GM23338 (cell line): ENCODE results near the gene DYRK1A. TPM values are rescaled to one million over a fixed set of nuclear protein-coding genes. Genes with fewer than 3 reads are reported as not detected.

Experiments
- ATAC-seq: fragments of 200-7000 bp; cut with Tn5 transposase; 3 replicates; pipeline ENCODE4 v1.9.1; 2020
- DNase-seq: peaks from one replicate; pipeline ENCODE4 v3.0.0-alpha.2; 2015; ENCODE audit warnings: low spot score
- H2AFZ ChIP-seq: fragments of 200-600 bp; sonication (generic); 2 replicates; pipeline ENCODE4 v1.8.0; 2016; ENCODE audit warnings: antibody characterized with exemption, mild to moderate bottlenecking, moderate library complexity
- H3F3A ChIP-seq: fragments of 200-600 bp; sonication (generic); replicated peaks from 2 replicates; pipeline ENCODE4 v1.8.0; 2017; ENCODE audit warnings: antibody characterized with exemption, mixed run types, low read depth
- H3K27ac ChIP-seq: fragments of 200-600 bp; sonication (generic); 2 replicates; pipeline ENCODE4 v1.6.1; 2016; ENCODE audit warnings: low read depth
- H3K27me3 ChIP-seq: fragments of 200-600 bp; sonication (generic); 2 replicates; pipeline ENCODE4 v1.8.0; 2016; ENCODE audit warnings: mild to moderate bottlenecking, mixed run types, moderate library complexity; ENCODE audit not compliant: insufficient read depth
- H3K36me3 ChIP-seq: fragments of 200-600 bp; sonication (generic); 2 replicates; pipeline ENCODE4 v1.8.0; 2016; ENCODE audit warnings: mild to moderate bottlenecking; ENCODE audit not compliant: insufficient read depth
- H3K4me1 ChIP-seq: fragments of 200-600 bp; sonication (generic); 2 replicates; pipeline ENCODE4 v1.8.0; 2016; ENCODE audit warnings: mild to moderate bottlenecking, moderate library complexity; ENCODE audit not compliant: insufficient read depth
- H3K4me2 ChIP-seq: fragments of 200-600 bp; sonication (generic); 2 replicates; pipeline ENCODE4 v1.7.1; 2017; ENCODE audit warnings: mixed run types
- H3K4me3 ChIP-seq: fragments of 200-600 bp; sonication (generic); 2 replicates; pipeline ENCODE4 v1.6.1; 2016; ENCODE audit warnings: mixed run types
- H3K79me2 ChIP-seq: fragments of 200-600 bp; sonication (generic); replicated peaks from 2 replicates; pipeline ENCODE4 v1.8.0; 2017; ENCODE audit warnings: mild to moderate bottlenecking; ENCODE audit not compliant: insufficient read depth
- H3K9me2 ChIP-seq: fragments of 200-600 bp; sonication (generic); 2 replicates; pipeline ENCODE4 v1.8.0; 2017; ENCODE audit not compliant: insufficient read depth
- H4K20me1 ChIP-seq: fragments of 200-600 bp; sonication (generic); replicated peaks from 2 replicates; pipeline ENCODE4 v1.8.0; 2017; ENCODE audit warnings: mild to moderate bottlenecking; ENCODE audit not compliant: insufficient read depth
- H3K27ac Mint-ChIP-seq: 2 replicates; pipeline ENCODE4 v1.8.0; 2020; ENCODE audit warnings: inconsistent platforms, mild to moderate bottlenecking, moderate library complexity, mixed read lengths
- H3K27me3 Mint-ChIP-seq: 3 replicates; pipeline ENCODE4 v1.8.0; 2022; ENCODE audit warnings: low read depth, mild to moderate bottlenecking, moderate library complexity, mixed read lengths, inconsistent platforms; ENCODE audit not compliant: insufficient read depth, poor library complexity
- H3K36me3 Mint-ChIP-seq: 3 replicates; pipeline ENCODE4 v1.8.0; 2021; ENCODE audit warnings: low read depth, mild to moderate bottlenecking, inconsistent platforms, moderate library complexity, mixed read lengths
- H3K4me1 Mint-ChIP-seq: 3 replicates; pipeline ENCODE4 v1.8.0; 2020; ENCODE audit warnings: mild to moderate bottlenecking, inconsistent platforms, mixed read lengths
- H3K4me3 Mint-ChIP-seq: 3 replicates; pipeline ENCODE4 v1.8.0; 2021; ENCODE audit warnings: moderate library complexity, mild to moderate bottlenecking, inconsistent platforms, mixed read lengths
- H3K9me3 Mint-ChIP-seq: 3 replicates; pipeline ENCODE4 v1.8.0; 2020; ENCODE audit warnings: moderate library complexity, mild to moderate bottlenecking, inconsistent platforms, mixed read lengths
- CREB1 ChIP-seq: fragments of 250-450 bp; sonication (Bioruptor Pico); IDR thresholded peaks from 2 replicates; pipeline ENCODE4 v1.5.0; 2020; ENCODE audit warnings: low read depth, mild to moderate bottlenecking, moderate library complexity
- EZH2 ChIP-seq: fragments of 200-600 bp; sonication (generic); IDR thresholded peaks from one replicate; pipeline ENCODE4 v1.8.0; 2017; ENCODE audit warnings: antibody characterized with exemption, mild to moderate bottlenecking, low read depth; ENCODE audit not compliant: unreplicated experiment
- EZH2phosphoT487 ChIP-seq: fragments of 200-600 bp; sonication (generic); IDR thresholded peaks from one replicate; pipeline ENCODE4 v1.8.1; 2018; ENCODE audit warnings: antibody characterized with exemption; ENCODE audit not compliant: unreplicated experiment
- JUNB ChIP-seq: IDR thresholded peaks from one replicate; pipeline ENCODE4 v1.6.1; 2016; ENCODE audit warnings: antibody characterized with exemption; ENCODE audit not compliant: unreplicated experiment
- NANOG ChIP-seq: IDR thresholded peaks from 2 replicates; pipeline ENCODE4 v1.6.1; 2016; ENCODE audit warnings: antibody characterized with exemption, borderline replicate concordance
- POLR2AphosphoS5 ChIP-seq: IDR thresholded peaks from 2 replicates; pipeline ENCODE4 v1.6.1; 2016; ENCODE audit warnings: antibody characterized with exemption, low read depth
- STAT1 ChIP-seq: IDR thresholded peaks from one replicate; pipeline ENCODE4 v1.6.1; 2016; ENCODE audit warnings: antibody characterized with exemption; ENCODE audit not compliant: unreplicated experiment
- ZNF114 ChIP-seq: fragments of 250-450 bp; sonication (Bioruptor Pico); IDR thresholded peaks from 2 replicates; pipeline ENCODE4 v1.5.0; 2020; ENCODE audit warnings: mild to moderate bottlenecking, moderate library complexity
- polyA plus RNA-seq: library from polyadenylated mRNA; unstranded; fragments of >200 nt; fragmentation: Nextera tagmentation; extraction: Ambion mirVana; gene quantifications from 2 replicates; pipeline ENCODE4 v1.2.1, GENCODE V29; 2016
- total RNA-seq: library from RNA; depleted of rRNA; stranded (reverse); fragments of >200 nt; shearing (Covaris generic); gene quantifications from 2 replicates; pipeline ENCODE4 v1.2.3, GENCODE V29; 2014
- TF ChIP-seq, protein P1 (sequence below): IDR thresholded peaks from one replicate; pipeline ENCODE4 v1.6.1; 2018; ENCODE audit warnings: antibody characterized with exemption; ENCODE audit not compliant: unreplicated experiment
- TF ChIP-seq, protein P2 (sequence below): IDR thresholded peaks from 2 replicates; pipeline ENCODE4 v1.6.1; 2016; ENCODE audit warnings: antibody characterized with exemption
- TF ChIP-seq, protein P3 (sequence below), 2 experiments: fragments of 200-600 bp in 1 of 2; sonication (generic) in 1 of 2; conservative IDR thresholded peaks; 2 replicates each; pipeline versions ENCODE4 v1.5.1 to v1.6.1; 2016 to 2017; ENCODE audit warnings: antibody characterized with exemption in 2 of 2, low read depth in 2 of 2, mild to moderate bottlenecking in 2 of 2, moderate library complexity in 1 of 2

The DYRK1A gene
- total and polyA plus RNA-seq, 2 experiments from 2014 or later, result 10.3 to 84.7 TPM

DNA sequence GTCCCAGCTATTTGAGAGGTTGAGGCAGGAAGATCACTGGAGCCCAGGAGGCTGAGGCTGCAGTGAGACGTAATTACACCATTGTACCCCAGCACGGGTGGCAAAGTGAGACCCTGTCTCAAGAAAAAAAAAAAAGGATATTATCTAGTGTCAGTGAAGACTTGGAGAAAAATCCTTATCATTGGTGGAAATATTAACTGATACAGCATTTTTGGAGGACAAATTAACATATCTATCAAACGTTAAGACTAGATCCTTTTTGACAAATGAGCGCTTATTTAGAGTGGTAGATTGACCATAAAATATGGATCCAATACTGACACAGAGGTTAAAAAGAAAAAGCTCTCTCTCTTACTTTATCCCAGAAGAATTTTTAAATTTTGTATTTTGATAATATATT, 35.2 kb upstream of the DYRK1A start:
- TF ChIP-seq CREB1 (CRISPR knock-in tag), result no peak
- TF ChIP-seq JUNB, result no peak
- TF ChIP-seq EZH2phosphoT487, result no peak
- TF ChIP-seq, protein P1, sequence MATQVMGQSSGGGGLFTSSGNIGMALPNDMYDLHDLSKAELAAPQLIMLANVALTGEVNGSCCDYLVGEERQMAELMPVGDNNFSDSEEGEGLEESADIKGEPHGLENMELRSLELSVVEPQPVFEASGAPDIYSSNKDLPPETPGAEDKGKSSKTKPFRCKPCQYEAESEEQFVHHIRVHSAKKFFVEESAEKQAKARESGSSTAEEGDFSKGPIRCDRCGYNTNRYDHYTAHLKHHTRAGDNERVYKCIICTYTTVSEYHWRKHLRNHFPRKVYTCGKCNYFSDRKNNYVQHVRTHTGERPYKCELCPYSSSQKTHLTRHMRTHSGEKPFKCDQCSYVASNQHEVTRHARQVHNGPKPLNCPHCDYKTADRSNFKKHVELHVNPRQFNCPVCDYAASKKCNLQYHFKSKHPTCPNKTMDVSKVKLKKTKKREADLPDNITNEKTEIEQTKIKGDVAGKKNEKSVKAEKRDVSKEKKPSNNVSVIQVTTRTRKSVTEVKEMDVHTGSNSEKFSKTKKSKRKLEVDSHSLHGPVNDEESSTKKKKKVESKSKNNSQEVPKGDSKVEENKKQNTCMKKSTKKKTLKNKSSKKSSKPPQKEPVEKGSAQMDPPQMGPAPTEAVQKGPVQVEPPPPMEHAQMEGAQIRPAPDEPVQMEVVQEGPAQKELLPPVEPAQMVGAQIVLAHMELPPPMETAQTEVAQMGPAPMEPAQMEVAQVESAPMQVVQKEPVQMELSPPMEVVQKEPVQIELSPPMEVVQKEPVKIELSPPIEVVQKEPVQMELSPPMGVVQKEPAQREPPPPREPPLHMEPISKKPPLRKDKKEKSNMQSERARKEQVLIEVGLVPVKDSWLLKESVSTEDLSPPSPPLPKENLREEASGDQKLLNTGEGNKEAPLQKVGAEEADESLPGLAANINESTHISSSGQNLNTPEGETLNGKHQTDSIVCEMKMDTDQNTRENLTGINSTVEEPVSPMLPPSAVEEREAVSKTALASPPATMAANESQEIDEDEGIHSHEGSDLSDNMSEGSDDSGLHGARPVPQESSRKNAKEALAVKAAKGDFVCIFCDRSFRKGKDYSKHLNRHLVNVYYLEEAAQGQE, result no peak
- no peak for TF ChIP-seq POLR2AphosphoS5
- Mint-ChIP-seq H3K4me3 (no peak overlapping the region), H3K27me3 (no peaks in the 10 kb centered on the region), H3K36me3 (no peaks in the 10 kb centered on the region), H3K27ac (no peak overlapping the region), H3K9me3 (no peaks in the 10 kb centered on the region), H3K4me1 (no peaks in the 10 kb centered on the region)
- Histone ChIP-seq H3F3A (0 out of 2 replicates have a peak, but pooled peaks cover 3% of the 10 kb centered on the region), H3K79me2 (no peaks in the 10 kb centered on the region), H3K27me3 (no peaks in the 10 kb centered on the region), H3K4me1 (no peaks in the 10 kb centered on the region), H2AFZ (no peak overlapping the region), H3K27ac (no peak overlapping the region), H3K9me2 (no peaks in the 10 kb centered on the region; the same call in 1 of the 2 replicates), H4K20me1 (no peaks in the 10 kb centered on the region), H3K4me2 (no peak overlapping the region), H3K4me3 (no peak overlapping the region), H3K36me3 (no peaks in the 10 kb centered on the region)
- ATAC-seq (no peak), DNase-seq (no peak)

DNA sequence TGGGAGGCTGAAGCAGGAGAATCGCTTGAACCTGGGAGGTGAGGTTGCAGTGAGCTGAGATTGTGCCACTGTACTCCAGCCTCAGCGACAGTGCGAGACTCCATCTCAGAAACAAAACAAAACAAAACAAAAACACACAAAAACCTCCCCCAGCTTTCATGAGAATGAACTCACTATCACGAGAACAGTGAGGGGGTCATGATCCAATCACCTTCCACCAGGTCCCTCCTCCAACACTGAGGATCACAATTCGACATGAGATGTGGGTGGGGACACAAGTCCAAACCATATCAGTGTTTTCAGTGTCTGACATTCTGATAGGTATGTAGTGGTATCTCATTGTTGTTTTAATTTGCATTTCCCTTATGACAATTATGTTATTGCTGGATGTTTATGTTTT, 31.5 kb upstream of the DYRK1A start:
- Histone ChIP-seq H3K9me2 (no peaks in the 10 kb centered on the region; the same call in 1 of the 2 replicates), H3K79me2 (no peaks in the 10 kb centered on the region), H3K27ac (no peak overlapping the region), H3K27me3 (no peaks in the 10 kb centered on the region), H3K36me3 (no peaks in the 10 kb centered on the region), H3K4me2 (no peak overlapping the region), H3K4me3 (no peak overlapping the region), H3F3A (no peaks in the 10 kb centered on the region), H2AFZ (peak overlapping the region; percentile 76), H3K4me1 (peaks cover 5% of the 10 kb centered on the region), H4K20me1 (no peaks in the 10 kb centered on the region)
- H3K9me3 Mint-ChIP-seq, result no peaks in the 10 kb centered on the region
- peaks cover 3% of the 10 kb centered on the region for H3K27me3 Mint-ChIP-seq
- DNase-seq, result no peak
- no peak overlapping the region for H3K4me3 Mint-ChIP-seq
- no peak overlapping the region for H3K27ac Mint-ChIP-seq
- H3K4me1 Mint-ChIP-seq, result peaks cover 6% of the 10 kb centered on the region
- H3K36me3 Mint-ChIP-seq, result no peaks in the 10 kb centered on the region
- no peak for ATAC-seq
- TF ChIP-seq STAT1 (no peak), CREB1 (CRISPR knock-in tag) (no peak), EZH2 (no peak), ZNF114 (CRISPR knock-in tag) (no peak), JUNB (no peak), POLR2AphosphoS5 (no peak), NANOG (no peak)
- TF ChIP-seq, protein P2, sequence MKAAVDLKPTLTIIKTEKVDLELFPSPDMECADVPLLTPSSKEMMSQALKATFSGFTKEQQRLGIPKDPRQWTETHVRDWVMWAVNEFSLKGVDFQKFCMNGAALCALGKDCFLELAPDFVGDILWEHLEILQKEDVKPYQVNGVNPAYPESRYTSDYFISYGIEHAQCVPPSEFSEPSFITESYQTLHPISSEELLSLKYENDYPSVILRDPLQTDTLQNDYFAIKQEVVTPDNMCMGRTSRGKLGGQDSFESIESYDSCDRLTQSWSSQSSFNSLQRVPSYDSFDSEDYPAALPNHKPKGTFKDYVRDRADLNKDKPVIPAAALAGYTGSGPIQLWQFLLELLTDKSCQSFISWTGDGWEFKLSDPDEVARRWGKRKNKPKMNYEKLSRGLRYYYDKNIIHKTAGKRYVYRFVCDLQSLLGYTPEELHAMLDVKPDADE, result no peak
- TF ChIP-seq, protein P1, result no peak
- TF ChIP-seq, protein P3, sequence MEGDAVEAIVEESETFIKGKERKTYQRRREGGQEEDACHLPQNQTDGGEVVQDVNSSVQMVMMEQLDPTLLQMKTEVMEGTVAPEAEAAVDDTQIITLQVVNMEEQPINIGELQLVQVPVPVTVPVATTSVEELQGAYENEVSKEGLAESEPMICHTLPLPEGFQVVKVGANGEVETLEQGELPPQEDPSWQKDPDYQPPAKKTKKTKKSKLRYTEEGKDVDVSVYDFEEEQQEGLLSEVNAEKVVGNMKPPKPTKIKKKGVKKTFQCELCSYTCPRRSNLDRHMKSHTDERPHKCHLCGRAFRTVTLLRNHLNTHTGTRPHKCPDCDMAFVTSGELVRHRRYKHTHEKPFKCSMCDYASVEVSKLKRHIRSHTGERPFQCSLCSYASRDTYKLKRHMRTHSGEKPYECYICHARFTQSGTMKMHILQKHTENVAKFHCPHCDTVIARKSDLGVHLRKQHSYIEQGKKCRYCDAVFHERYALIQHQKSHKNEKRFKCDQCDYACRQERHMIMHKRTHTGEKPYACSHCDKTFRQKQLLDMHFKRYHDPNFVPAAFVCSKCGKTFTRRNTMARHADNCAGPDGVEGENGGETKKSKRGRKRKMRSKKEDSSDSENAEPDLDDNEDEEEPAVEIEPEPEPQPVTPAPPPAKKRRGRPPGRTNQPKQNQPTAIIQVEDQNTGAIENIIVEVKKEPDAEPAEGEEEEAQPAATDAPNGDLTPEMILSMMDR (conservative IDR thresholded peaks at IDR 0.05; ENCODE audit: low read depth in 2 of 2), result no peak
